NCI-H526 (cell line): ENCODE results near the gene UCK1.
"Not testable (repeated sequence)": the region's sequence is repeated elsewhere in the genome, so short reads cannot be mapped to it uniquely, and the experiment has no call there.

Source experiments
- DNase-seq, 2 experiments: peaks; one replicate each; lab custom pipeline; 2025; lab: John Stamatoyannopoulos, UW

UCK1 gene

DNA sequence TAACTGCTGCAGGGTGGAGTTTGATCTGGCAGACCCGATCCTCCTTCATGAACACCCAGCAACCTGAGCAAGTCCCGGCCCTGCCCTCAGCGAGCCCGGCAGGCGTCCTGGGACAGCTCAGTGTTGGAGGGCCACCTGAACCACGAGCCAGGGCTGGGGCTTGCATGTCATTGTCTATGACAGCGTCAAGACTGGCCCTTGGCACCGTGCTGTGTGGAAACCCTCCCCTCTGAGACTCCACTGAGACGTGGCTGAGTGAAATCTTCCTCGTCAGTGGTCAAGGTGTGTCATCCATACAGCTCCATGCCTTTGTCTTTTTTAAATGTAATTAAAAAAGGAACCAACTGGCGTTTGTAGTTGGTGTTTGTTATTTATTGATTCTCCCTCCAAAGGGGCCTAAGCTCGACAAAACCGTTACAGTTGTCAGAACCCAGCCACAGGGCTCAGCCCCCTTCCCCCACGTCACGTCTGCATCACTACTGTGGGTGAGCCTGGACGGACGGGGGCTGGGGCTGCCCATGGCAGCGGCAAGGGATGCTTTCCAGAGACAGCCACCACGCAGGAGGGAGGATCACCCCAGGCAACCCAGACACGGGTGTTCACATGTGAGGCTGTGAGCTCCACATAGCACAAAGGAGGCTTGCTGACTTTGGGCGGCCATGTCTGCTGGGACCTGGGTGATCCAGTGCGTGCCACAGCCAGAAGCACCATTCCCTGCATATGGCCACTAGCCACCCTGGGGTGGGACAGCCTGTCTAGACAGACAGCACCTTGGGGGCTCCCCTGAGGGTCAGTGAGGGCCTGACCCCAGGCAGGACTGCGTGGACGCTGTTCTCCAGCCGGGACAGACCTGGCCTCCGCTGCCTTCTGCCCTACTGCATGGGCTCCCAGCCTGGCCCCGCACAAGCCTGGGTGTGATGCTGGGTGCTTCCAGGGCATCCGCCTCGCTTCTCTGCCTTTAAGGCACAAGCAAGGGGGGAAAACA is 7.3 kb downstream of the UCK1 start:
- DNase-seq, result no peak

DNA sequence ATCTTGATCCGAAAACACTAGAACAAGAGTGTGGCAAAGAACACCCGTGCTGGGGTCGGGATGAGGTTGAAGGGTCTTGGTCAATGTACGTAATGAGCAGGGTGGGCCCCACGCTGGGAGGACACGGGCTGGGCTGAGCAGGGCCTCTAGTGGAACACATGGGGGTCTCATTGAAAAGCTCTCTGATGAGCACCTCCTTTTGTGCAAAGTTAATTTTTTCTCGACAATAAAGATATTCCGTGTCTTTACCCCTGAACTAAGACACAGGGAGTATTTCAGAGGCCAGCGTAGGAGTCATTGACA is 8.0 kb downstream of the UCK1 start:
- no peak for DNase-seq

DNA sequence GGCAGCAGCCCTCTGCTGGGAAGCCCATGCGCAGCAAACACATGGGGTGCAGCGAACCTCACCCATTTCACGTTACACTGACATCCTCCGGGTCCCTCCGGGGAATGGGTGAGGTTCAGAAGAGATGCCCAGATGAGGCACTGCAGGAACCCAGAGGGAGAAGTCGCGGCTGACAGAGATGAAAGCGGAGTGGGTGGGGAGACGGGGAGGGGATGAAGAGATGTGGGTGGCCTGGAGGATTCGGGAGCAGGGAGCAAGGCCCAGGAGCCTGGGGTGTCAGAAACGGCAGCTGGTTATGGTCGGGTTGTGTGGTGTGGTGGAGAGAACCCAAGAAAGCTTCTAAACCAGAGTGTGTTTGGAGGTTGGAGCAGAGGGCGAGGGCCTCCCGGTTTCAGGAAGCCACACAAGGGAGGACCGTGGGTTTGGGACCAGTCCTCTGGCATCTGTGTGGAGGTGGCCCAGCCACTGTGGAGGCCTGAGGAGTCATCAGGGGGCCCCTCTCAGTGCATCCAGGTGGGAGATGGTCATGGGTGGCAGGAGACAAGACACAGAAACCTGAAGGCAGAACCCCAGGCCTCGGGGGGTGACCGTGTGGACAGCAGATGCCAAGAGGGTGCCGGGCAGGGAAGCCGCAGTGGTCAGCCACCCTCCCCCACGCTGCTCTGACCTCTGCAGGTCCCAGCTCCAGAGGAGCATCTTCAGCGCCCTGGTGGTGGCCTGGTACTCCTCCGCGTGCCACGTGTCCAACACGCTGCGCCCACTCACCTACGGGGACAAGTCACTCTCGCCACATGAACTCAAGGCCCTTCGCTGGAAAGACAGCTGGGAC is 8.6 kb downstream of the UCK1 start:
- DNase-seq, result no peak

DNA sequence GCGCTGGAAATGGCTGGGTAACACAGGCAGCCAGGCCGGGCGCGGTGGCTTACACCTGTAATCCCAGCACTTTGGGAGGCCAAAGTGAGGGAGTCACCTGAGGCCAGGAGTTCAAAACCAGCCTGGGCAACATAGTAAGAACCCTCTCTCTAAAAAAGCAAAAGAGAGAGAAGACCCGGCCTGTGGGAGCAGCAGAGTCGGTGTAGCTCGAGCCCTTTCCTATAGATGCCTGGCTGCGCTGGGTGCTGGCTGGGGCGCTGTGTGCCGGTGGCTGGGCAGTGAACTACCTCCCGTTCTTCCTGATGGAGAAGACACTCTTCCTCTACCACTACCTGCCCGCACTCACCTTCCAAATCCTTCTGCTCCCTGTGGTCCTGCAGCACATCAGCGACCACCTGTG is 9.2 kb downstream of the UCK1 start:
- no peak for DNase-seq

DNA sequence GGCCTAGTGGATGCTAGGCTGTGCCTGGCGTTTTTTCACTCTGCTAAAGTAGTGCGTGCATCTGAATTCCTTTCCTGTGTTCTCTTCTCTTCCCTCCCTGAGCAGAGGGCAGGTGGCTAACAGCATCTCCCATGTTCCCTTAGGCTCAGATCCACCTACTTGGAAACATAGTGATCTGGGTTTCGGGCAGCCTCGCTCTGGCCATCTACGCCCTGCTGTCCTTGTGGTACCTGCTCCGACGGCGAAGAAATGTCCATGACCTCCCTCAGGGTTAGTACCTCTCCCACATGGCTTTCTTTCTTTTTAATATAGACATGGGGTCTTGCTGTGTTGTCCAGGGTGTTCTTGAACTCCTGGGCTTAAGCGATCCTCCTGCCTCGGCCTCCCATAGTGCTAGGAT is 9.9 kb downstream of the UCK1 start:
- DNase-seq, result no peak

DNA sequence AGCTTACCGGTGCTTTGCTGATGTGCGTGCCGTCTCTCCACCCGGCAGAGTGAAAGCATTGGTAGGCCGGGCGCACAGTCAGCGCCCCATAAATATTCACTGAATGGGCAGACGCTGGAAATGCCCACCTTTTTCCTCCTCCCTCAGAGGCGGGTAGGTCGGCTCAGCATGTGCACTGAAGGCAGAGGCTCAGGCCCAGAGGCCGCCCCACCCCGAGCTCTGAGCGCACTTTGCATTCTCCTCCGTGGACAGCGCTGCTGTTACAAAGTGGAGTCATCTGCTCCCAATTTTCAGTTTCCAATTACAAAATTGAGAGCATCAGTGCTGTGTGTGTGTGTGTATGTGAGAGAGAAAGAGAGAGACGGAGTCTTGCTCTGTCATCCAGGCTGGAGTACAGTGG is 10.6 kb downstream of the UCK1 start:
- no peak for DNase-seq

DNA sequence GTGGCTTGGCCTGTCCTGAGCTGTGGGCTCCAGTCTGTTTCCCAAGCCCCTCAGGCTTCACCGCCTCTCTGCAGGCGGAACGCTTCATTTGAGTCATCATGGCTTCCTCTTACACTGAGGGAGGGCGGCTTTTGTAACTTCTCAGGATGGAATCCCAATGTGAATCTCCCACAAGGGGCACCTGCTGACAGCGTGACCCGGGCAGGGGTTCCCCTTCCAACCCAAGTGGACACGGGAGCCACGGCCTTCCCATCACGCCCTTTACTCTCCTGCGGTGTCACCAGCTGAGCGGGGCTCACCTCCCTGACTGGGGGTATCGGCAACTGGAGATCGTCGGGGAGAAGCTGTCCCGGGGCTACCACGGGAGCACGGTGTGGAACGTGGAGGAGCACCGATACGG is 12.5 kb downstream of the UCK1 start:
- no peak for DNase-seq

DNA sequence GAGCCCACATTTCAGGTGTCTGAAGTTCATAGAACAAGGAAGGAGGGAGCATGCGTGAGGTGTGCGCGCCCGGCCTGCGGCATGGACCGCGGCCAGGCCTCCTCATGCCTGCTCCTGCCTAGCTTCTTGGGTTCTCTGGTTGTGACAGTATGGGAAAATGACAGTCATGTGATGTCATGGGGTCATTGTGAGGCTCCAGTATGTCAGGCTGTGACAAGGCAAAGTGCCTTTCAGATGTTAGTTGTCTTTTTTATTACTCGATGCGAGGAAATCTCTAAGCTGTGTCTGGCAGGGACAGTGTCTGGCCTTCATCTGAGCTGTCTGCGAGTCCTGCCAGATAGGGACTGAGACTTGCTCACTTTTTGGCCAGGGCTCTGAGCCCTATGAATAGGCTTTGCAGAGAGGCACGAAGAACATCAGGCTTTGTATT is 13.3 kb downstream of the UCK1 start:
- DNase-seq, result no peak

DNA sequence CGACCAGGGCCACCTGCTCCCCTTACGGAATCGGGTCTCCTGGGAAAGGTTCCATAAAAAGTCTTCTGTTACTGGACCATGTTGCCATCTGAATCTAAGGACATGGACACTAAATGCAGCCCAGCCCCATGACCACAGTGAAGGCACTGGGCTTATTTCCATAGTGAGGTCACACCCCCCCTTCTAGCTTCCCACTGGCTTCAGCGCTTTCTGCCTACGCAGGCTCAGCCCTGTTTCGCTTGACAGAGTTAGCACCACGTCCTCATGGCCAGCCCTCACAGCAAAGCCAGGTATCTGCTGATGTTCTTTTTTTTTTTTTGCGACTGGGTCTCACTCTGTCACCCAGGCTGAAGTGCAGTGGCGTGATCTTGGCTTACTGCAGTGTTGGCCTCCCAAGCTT is 14.1 kb downstream of the UCK1 start:
- no peak for DNase-seq

DNA sequence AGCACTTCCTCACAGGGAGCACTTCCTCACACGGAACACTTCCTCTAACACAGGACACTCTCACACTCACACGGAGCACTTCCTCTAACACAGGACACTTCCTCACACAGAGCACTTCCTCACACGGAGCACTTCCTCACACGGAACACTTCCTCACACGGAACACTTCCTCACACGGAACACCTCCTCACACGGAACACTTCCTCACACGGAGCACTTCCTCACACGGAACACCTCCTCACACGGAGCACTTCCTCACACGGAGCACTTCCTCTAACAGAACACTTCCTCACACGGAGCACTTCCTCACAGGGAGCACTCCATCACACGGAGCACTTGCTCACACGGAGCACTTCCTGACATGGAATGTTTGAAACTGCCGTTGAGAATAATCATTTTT is 15.0 kb downstream of the UCK1 start:
- no peak for DNase-seq

DNA sequence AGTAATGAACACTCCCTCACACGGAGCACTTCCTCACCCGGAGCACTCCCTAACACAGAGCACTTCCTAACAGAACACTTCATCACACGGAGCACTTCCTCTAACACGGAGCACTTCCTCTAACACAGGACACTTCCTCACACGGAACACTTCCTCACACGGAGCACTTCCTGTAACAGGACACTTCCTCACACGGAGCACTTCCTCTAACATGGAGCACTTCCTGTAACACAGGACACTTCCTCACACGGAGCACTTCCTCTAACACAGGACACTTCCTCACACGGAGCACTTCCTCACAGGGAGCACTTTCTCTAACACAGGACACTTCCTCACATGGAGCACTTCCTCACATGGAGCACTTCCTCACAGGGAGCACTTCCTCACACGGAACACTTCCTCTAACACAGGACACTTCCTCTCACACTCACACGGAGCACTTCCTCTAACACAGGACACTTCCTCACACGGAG is 15.5 kb downstream of the UCK1 start:
- not testable (repeated sequence) for DNase-seq

DNA sequence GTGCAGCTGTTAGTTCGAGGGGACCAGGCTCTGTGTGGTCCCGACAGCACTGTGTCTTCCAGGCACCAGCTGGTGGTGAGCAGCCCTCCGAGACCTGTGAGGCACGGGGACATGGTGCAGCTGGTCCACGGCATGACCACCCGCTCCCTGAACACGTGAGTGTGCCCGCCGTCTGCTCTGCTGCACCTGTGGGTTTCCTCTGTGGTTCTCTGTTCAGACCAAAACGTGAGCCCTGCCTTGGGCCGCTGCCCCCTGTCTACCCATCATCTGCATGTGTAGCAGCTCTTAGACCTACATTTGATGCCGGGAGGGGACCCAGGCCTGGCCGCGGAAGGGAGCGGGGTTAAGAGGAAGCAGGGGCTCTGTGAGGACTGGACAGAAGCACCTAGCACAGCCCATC is 17.9 kb downstream of the UCK1 start:
- DNase-seq, result no peak

DNA sequence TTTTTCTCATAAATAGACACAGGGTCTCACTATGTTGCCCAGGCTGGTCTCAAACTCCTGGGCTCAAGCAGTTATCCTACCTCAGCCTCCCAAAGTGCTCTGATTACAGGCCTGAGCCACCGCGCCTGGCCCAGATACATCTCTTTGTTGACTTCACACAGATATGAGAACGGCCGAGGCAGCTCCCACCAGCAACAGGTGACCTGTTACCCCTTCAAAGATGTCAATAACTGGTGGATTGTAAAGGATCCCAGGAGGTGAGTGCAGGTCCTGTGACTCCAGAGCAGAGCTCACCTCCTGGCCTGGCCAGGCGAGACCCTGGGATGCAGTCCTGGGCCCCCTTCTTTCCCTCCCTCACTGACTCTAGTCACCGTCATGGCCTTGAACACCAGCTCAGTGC is 19.2 kb downstream of the UCK1 start:
- DNase-seq, result no peak

DNA sequence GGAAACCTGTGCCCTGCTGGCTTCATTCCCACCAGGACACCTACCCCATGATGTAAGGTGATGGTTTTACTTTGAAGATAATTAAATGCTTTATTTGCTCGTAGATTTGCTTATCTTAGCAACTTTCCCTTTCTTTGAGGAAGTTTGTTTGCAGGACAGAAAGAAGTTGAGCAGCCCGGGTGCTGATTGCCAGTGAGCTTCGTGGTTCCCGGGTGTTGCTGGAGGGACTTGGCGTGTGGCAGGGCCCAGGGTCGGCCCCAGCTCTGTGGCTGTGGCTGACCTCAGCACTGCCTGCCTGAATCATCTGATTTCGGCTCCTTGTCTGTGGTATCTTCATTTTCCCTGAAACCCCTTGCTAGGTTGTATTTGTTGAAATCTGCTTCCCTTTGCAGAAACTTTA is 19.6 kb downstream of the UCK1 start:
- DNase-seq, result no peak

DNA sequence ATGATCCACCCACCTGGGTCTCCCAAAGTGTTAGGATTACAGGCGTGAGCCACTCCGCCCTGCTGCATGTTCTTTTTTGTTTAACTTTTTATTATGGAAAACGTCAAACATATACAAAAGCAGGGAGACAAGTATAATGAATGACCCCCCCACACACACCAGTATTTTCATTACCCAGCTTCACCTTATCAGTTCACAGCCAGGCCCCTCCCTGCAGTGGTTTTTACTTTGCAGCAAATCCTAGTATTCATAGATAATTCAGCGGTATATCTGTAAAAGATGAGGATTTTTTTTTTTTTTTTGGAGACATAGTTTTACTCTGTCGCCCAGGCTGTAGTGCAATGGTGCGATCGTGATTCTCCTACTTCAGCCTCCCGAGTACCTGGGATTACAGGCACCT is 26.1 kb downstream of the UCK1 start:
- no peak for DNase-seq

DNA sequence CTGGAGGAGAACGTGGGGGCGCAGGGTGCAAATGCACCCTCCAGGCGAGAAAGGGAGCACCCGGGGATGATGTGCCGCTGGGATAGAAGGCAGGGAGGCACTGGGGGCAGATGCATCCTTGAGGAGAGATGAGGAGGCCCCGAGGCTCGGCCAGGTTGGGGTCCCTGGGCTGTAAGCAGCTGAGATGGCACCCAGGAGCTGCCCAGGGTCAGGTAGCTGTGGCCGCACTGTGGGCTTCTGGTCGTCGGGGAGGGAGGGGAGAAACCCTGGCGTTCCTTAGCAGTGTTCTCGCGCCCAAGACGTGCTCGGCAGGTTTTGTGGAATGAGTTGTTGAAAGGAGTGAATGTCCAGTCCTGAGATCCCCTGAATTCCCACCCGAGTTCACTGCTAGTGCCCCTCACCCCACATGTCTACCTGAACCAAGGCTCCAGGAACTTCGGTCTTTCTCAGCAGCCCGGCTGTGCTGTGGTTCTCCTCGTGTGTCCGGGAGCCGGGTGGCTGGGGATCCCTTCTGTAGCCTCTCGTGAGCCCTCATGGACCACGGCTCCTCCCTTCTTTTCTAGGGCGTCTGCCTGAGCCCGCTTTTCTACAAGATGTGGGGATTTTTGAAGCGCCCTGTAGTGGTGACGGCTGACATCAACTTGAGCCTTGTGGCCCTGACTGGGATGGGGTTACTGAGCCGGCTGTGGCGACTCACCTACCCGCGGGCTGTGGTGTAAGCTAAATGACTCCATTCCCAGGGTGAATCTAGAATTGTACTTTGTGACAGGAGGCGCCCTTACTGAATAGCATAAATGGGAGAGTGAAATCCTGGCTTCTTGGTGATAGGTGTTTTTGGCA is 27.2 kb downstream of the UCK1 start:
- DNase-seq, result peak in 1 of 2 experiments; percentile 29

DNA sequence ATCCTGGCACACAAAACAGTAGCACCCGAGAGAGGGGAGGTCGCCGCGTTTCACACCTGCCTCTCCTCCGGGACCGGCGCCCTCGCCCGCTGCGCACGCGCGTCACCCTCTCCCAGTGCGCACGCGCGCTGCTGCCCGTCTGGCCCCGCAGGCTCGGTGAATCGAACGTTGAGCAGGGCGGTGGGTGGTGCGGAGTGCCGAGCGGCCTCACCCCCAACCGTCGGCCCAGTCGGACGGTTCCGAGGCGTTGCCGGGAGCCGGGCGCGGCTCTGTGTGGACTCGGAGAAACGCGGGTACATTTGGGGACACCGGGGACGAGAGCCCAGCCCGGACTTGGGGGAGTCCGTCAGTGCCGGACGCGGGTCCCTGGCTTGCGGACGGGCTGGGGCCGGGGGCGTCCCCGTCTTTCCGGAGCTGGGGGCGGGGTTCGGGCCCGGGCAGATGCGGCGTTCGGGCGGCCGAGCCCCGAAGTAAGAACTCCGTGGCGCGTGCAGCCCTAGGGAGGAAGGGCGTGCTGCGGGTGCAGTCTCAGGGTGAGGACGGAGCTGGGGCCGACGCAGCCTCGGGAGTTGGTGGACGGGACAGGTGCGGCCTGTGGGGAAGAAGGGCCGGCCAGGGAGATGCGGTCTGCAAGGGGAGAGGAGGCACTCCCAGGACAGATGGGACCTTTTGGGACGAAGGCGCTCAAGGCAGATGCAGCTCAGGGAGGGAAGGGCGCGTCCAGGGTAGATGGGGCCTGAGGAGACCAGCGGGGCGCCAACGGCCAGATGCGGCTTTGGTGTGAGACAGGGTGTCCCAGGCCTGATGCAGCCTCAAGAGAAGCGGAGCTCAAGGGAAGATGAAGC is 28.1 kb downstream of the UCK1 start, which contains the start of gene POMT1:
Gene POMT1, plus strand, starts transcription at position 138 of the 845 bp plus-strand sequence. CDS start 1,301 bp downstream, outside the sequence.
- DNase-seq, result peak; percentile 48 to 91

DNA sequence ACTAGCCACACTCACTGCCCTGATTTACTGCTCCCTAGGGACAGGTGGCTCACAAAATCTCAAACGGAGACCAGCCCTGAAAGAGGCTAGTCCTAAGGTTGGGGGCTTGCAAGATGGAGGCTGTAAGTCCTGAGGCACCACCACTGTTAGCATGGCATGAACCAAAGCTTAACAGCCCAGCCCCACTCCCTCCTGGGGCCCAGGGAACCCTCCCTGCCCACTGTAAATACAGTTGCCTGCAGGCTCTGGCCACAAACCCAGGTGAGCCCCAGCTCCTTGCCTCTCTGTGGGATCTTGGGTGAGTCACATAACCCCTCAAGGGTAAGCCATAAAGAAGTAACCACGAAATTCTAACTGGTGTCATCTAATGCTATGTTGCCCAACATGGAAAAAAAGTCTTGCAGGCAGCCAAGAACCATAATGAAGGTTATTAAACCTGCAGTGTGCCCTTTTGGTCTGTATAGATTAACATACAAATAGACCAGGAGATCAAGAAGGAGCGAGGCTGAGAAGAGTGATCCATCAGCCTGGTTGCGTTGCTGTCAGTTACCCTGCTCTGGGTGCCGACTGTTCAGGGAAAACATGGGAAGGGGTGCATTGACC is 30.0 kb downstream of the UCK1 start:
- no peak for DNase-seq

DNA sequence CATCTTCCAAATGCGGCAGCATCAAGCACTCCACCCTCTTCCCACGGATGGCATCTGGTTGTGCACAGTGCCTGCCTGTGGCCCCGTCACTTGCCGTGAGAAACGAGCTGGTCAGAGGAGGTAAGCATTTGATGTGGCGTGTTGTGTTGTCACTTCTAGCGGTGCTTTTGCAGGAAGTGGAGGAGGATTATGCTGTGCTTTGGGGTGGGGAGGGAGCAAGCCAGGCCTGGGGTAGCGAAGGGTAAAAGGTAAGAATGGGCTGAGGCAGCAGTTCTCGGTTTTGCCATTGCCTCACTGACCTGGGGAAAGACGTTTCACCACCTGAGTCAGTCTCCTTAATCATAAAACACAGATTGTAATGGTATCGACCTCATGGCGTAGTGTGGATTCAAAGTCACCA is 30.7 kb downstream of the UCK1 start:
- no peak for DNase-seq

DNA sequence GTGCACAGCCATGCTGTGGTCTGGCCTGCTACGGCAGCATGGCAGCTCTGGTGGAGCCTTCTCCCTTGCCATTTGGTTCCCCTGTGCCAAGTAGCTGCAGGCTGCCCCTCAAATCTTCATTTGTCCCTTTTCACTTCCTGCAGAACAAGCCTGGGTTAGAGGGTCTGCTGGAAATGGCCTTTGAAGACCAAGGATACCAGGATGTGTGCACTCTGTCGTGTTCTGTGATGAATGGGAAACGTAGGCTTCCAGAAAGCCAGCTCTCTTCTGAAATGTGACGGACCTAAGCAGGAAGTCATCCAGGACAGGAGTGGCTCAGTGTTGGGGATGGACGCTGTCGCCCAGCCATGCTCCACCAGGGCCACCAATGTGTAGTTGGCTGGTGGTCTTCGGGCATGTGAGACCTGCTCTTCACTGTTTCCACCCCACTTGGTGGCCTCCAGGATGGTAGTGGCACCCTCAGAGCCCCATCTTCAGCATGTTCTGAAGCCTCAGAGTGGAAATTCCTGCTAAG is 31.8 kb downstream of the UCK1 start:
- no peak for DNase-seq
